IMR-90 (cell line): ENCODE data around the gene LAIR1.

ENCODE experiments used
- MAFK ChIP-seq: IDR thresholded peaks from 2 replicates; pipeline ENCODE4 v1.6.1; 2012; ENCODE audit warnings: low read depth, low read length, improper control_type of control experiment
- TF ChIP-seq, protein P1 (sequence below): conservative IDR thresholded peaks from 2 replicates; pipeline ENCODE4 v1.5.1; 2012; ENCODE audit warnings: mild to moderate bottlenecking, low read depth, low read length, improper control_type of control experiment

DNA sequence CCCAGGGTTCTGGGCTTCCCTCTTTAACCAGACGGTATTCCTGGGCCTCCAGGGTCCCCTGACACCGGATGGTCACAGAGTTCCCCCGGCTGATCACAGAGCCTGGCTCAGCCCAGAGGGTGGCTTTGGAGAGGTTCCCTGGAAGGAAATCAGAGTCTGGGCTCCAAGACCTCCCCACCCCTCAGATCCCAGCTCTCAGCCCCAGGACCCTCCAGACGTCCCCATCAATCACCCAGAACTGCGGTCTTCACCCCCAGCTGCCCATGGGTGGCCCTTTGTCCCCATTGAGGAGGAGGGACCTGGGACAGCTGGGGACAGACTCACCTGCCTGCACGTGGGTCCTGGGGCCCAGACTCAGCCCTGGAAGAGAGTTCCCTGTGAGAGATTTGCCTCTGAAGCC is 52.7 kb downstream of the LAIR1 start:
- TF ChIP-seq, protein P1, sequence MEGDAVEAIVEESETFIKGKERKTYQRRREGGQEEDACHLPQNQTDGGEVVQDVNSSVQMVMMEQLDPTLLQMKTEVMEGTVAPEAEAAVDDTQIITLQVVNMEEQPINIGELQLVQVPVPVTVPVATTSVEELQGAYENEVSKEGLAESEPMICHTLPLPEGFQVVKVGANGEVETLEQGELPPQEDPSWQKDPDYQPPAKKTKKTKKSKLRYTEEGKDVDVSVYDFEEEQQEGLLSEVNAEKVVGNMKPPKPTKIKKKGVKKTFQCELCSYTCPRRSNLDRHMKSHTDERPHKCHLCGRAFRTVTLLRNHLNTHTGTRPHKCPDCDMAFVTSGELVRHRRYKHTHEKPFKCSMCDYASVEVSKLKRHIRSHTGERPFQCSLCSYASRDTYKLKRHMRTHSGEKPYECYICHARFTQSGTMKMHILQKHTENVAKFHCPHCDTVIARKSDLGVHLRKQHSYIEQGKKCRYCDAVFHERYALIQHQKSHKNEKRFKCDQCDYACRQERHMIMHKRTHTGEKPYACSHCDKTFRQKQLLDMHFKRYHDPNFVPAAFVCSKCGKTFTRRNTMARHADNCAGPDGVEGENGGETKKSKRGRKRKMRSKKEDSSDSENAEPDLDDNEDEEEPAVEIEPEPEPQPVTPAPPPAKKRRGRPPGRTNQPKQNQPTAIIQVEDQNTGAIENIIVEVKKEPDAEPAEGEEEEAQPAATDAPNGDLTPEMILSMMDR: no peak
- no peak for TF ChIP-seq MAFK
